GM19240 (cell line): ENCODE data around the gene ORAI3.
A peak's percentile ranks its signal among the peaks of the same experiment; 100 is the strongest.

Experiments used
- DNase-seq: peaks from one replicate; pipeline ENCODE4 v3.0.0; 2011; ENCODE audit warnings: low spot score; ENCODE audit not compliant: insufficient read length

The ORAI3 gene

GRCh38 chr16:30947859-30948666, 805 bp upstream of the ORAI3 start:
- DNase-seq, result no peak

- DNase-seq, result no peak
Measured at GRCh38 chr16:30949650-30950515, 1.0 kb downstream of the ORAI3 start.

- DNase-seq, result no peak
Measured at GRCh38 chr16:30950516-30951065, 1.7 kb downstream of the ORAI3 start.

GRCh38 chr16:30951193-30951592, 2.3 kb downstream of the ORAI3 start:
- no peak for DNase-seq

GRCh38 chr16:30951750-30952149, 2.9 kb downstream of the ORAI3 start:
- no peak for DNase-seq

- no peak for DNase-seq
Measured at GRCh38 chr16:30953111-30953510, 4.2 kb downstream of the ORAI3 start.

GRCh38 chr16:30953511-30954124, 4.8 kb downstream of the ORAI3 start:
- no peak for DNase-seq

GRCh38 chr16:30954993-30955392, 6.1 kb downstream of the ORAI3 start:
- no peak for DNase-seq

GRCh38 chr16:30956601-30957455, 8.0 kb downstream of the ORAI3 start:
- DNase-seq, result peak; percentile 70

GRCh38 chr16:30957456-30958174, 8.7 kb downstream of the ORAI3 start, which contains the start of gene SETD1A:
Gene SETD1A, plus strand, starts transcription at chr16:30957754. Its CDS starts 978 bp downstream, at chr16:30958732.
- peak; percentile 98 for DNase-seq

GRCh38 chr16:30958175-30959079, 9.6 kb downstream of the ORAI3 start:
- DNase-seq, result peak; percentile 79

- no peak for DNase-seq
Measured at GRCh38 chr16:30961384-30961783, 12.5 kb downstream of the ORAI3 start.

GRCh38 chr16:30963925-30964511, 15.2 kb downstream of the ORAI3 start:
- DNase-seq, result no peak

GRCh38 chr16:30964574-30965226, 15.8 kb downstream of the ORAI3 start:
- no peak for DNase-seq

GRCh38 chr16:30965436-30965835, 16.6 kb downstream of the ORAI3 start:
- DNase-seq, result no peak

- no peak for DNase-seq
Measured at GRCh38 chr16:30966033-30966619, 17.3 kb downstream of the ORAI3 start.

- no peak for DNase-seq
Measured at GRCh38 chr16:30967795-30968194, 18.9 kb downstream of the ORAI3 start.
